GM21367 (cell line): ENCODE results near the gene KLHL11.

Source experiments
- ATAC-seq: cut with Tn5 transposase; IDR thresholded peaks from one replicate; pipeline ENCODE4 v1.9.1; 2021; ENCODE audit not compliant: unreplicated experiment

Gene KLHL11

GRCh38 chr17:41811549-41812380 is 53.5 kb downstream of the KLHL11 start, which contains the start of gene P3H4:
Gene P3H4 (minus strand): TSS chr17:41811949. CDS start chr17:41811915, 34 bp downstream.
- ATAC-seq, result no peak

- ATAC-seq, result no peak
Observed at GRCh38 chr17:41810659-41811548, 54.3 kb downstream of the KLHL11 start.

- no peak for ATAC-seq
Observed at GRCh38 chr17:41806685-41807445, 58.4 kb downstream of the KLHL11 start.
